NCI-H1436 treated with DMSO at 0.1 percent for 48 hours (cell line): ENCODE results near the gene RTN4RL2.

ENCODE experiments used
- DNase-seq: peaks from one replicate; lab custom pipeline; 2025; lab: John Stamatoyannopoulos, UW

The RTN4RL2 gene

GRCh38 chr11:57460022-57460757, at the start of gene RTN4RL2:
Gene RTN4RL2 (plus strand): TSS chr11:57460528. CDS start chr11:57460866, 338 bp downstream.
- no peak for DNase-seq

- DNase-seq, result no peak
These were observed 46.6 kb upstream of the RTN4RL2 start for GRCh38 chr11:57413681-57414080.

GRCh38 chr11:57414612-57415212, 45.6 kb upstream of the RTN4RL2 start:
- no peak for DNase-seq

GRCh38 chr11:57416436-57416835, 43.9 kb upstream of the RTN4RL2 start:
- no peak for DNase-seq

GRCh38 chr11:57417056-57417455, 43.3 kb upstream of the RTN4RL2 start:
- no peak for DNase-seq

GRCh38 chr11:57418131-57418530, 42.2 kb upstream of the RTN4RL2 start:
- DNase-seq, result no peak

GRCh38 chr11:57419146-57419545, 41.2 kb upstream of the RTN4RL2 start:
- no peak for DNase-seq

GRCh38 chr11:57421066-57421465, 39.3 kb upstream of the RTN4RL2 start:
- DNase-seq, result no peak

- no peak for DNase-seq
These were observed 38.5 kb upstream of the RTN4RL2 start for GRCh38 chr11:57421805-57422204.

- DNase-seq, result no peak
These were observed 37.7 kb upstream of the RTN4RL2 start for GRCh38 chr11:57422669-57423068.

- no peak for DNase-seq
These were observed 36.1 kb upstream of the RTN4RL2 start for GRCh38 chr11:57424137-57424791.

- no peak for DNase-seq
These were observed 35.4 kb upstream of the RTN4RL2 start for GRCh38 chr11:57424792-57425564.

- DNase-seq, result no peak
These were observed 34.5 kb upstream of the RTN4RL2 start for GRCh38 chr11:57425565-57426438.

GRCh38 chr11:57426439-57426928, 33.8 kb upstream of the RTN4RL2 start:
- no peak for DNase-seq

- DNase-seq, result peak; percentile 22
These were observed 33.2 kb upstream of the RTN4RL2 start, which contains the start of gene SLC43A3 for GRCh38 chr11:57426929-57427726. Gene SLC43A3 (minus strand): TSS chr11:57427121. CDS start chr11:57426172, 949 bp downstream.

- no peak for DNase-seq
These were observed 32.6 kb upstream of the RTN4RL2 start for GRCh38 chr11:57427727-57428082.

GRCh38 chr11:57428643-57429042, 31.7 kb upstream of the RTN4RL2 start:
- no peak for DNase-seq

GRCh38 chr11:57429946-57430345, 30.4 kb upstream of the RTN4RL2 start:
- DNase-seq, result no peak

GRCh38 chr11:57430952-57431351, 29.4 kb upstream of the RTN4RL2 start:
- no peak for DNase-seq

- DNase-seq, result no peak
These were observed 28.2 kb upstream of the RTN4RL2 start for GRCh38 chr11:57432149-57432561.
